HS-27A (cell line): ENCODE measurements around the gene TCERG1L.
"Not testable (repeated sequence)": the region's sequence is repeated elsewhere in the genome, so short reads cannot be mapped to it uniquely, and the experiment has no call there.

Experiments
- DNase-seq: peaks from one replicate; pipeline ENCODE4 v3.0.0-alpha.2; 2012; ENCODE audit warnings: low read depth, missing footprints

Gene TCERG1L

GRCh38 chr10:131083915-131084790, 227.4 kb downstream of the TCERG1L start:
- no peak for DNase-seq

- DNase-seq: no peak
These were observed 228.5 kb downstream of the TCERG1L start for GRCh38 chr10:131082991-131083481.

GRCh38 chr10:131082201-131082850, 229.2 kb downstream of the TCERG1L start:
- no peak for DNase-seq

- no peak for DNase-seq
These were observed 229.7 kb downstream of the TCERG1L start for GRCh38 chr10:131081786-131082185.

GRCh38 chr10:131081376-131081775, 230.1 kb downstream of the TCERG1L start:
- DNase-seq: no peak

- no peak for DNase-seq
These were observed 230.9 kb downstream of the TCERG1L start for GRCh38 chr10:131080571-131080970.

- DNase-seq: no peak
These were observed 232.2 kb downstream of the TCERG1L start for GRCh38 chr10:131079314-131079713.

- DNase-seq: not testable (repeated sequence)
These were observed 232.6 kb downstream of the TCERG1L start for GRCh38 chr10:131078882-131079280.

- no peak for DNase-seq
These were observed 233.2 kb downstream of the TCERG1L start for GRCh38 chr10:131078131-131078881.

- DNase-seq: no peak
These were observed 233.8 kb downstream of the TCERG1L start for GRCh38 chr10:131077724-131078123.

GRCh38 chr10:131077031-131077430, 234.5 kb downstream of the TCERG1L start:
- no peak for DNase-seq

- no peak for DNase-seq
These were observed 235.2 kb downstream of the TCERG1L start for GRCh38 chr10:131076356-131076755.

GRCh38 chr10:131075218-131075770, 236.2 kb downstream of the TCERG1L start:
- no peak for DNase-seq

- no peak for DNase-seq
These were observed 236.8 kb downstream of the TCERG1L start for GRCh38 chr10:131074682-131075081.

- no peak for DNase-seq
These were observed 238.0 kb downstream of the TCERG1L start for GRCh38 chr10:131073469-131074035.

- DNase-seq: no peak
These were observed 238.7 kb downstream of the TCERG1L start for GRCh38 chr10:131072651-131073468.

GRCh38 chr10:131071721-131072120, 239.8 kb downstream of the TCERG1L start:
- DNase-seq: no peak

GRCh38 chr10:131070856-131071255, 240.7 kb downstream of the TCERG1L start:
- no peak for DNase-seq

- no peak for DNase-seq
These were observed 242.8 kb downstream of the TCERG1L start for GRCh38 chr10:131068760-131069159.

- no peak for DNase-seq
These were observed 243.2 kb downstream of the TCERG1L start for GRCh38 chr10:131068311-131068710.

- DNase-seq: no peak
These were observed 243.8 kb downstream of the TCERG1L start for GRCh38 chr10:131067690-131068089.
